ENCODE data around the gene GALE. TPM values are rescaled to one million over a fixed set of nuclear protein-coding genes. Genes with fewer than 3 reads are reported as not detected.
"Not testable (repeated sequence)": the region's sequence is repeated elsewhere in the genome, so short reads cannot be mapped to it uniquely, and the experiment has no call there.

The GALE gene
- total RNA-seq, result 10 to 100 TPM; 40.7 to 43.6 TPM

DNA sequence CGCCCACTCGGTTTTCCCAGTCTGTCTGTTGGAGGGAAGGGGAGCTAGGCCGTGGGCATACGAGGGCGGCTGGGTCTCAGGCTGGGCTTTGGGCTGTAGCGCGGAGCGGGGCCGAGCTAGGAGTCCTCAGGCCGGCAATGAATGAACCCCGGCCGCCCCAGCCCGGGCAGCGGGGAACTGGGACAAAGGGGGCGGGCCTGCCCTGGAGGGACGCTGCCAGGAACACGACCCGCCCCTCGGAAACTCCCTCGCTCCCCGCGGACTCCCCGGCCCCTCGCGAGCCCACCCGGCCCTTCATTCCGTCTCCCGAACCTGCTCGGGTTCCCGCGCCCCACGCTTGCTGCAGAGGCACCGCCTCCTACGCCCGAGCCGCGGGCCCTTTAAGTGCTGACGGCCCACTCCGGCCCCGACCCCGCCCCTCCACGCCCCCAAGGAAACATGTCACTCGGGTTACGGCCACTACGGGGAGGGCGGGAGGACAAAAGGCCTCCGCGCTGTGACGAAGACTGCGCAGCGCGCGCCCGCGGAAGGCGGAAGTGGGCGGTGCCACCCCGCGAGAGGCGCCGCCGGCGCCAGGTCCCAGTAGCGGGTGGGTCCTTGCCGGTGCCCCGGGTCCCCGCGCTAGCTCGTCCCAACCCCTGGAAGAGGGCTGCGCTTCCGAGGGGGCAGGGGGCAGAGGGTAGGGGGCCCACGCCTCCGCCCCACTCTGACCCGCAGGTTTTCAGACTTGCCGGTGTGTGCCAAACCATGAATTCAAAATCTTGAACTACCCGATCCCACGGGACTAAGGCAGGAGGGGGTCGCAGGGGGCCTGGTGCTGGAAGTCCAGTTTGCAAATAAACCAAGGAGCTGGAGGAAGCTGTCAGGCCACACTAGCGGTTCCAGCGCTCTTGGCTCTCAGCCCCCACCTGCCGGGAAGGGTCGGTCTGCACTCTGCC is at the start of gene GALE:
GALE (minus strand) TSS at position 355 of the 938 bp plus-strand sequence. CDS start 1,747 bp downstream, outside the sequence.
- TF ChIP-seq, protein P1, sequence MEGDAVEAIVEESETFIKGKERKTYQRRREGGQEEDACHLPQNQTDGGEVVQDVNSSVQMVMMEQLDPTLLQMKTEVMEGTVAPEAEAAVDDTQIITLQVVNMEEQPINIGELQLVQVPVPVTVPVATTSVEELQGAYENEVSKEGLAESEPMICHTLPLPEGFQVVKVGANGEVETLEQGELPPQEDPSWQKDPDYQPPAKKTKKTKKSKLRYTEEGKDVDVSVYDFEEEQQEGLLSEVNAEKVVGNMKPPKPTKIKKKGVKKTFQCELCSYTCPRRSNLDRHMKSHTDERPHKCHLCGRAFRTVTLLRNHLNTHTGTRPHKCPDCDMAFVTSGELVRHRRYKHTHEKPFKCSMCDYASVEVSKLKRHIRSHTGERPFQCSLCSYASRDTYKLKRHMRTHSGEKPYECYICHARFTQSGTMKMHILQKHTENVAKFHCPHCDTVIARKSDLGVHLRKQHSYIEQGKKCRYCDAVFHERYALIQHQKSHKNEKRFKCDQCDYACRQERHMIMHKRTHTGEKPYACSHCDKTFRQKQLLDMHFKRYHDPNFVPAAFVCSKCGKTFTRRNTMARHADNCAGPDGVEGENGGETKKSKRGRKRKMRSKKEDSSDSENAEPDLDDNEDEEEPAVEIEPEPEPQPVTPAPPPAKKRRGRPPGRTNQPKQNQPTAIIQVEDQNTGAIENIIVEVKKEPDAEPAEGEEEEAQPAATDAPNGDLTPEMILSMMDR (IDR thresholded peaks at IDR 0.05), result no peak
- Mint-ChIP-seq H3K4me1 (ENCODE audit: low read depth) (peaks cover 13% of the 10 kb centered on the region), H3K9me3 (no peaks in the 10 kb centered on the region), H3K27ac (peak within 1 kb of the TSS; percentile 90), H3K4me3 (peak within 1 kb of the TSS; percentile 92), H3K27me3 (no peaks in the 10 kb centered on the region), H3K36me3 (ENCODE audit: low read depth) (peaks cover 21% of the 10 kb centered on the region)
- ChIA-PET CTCF (interaction anchor here (1.0 to 5.5 kb wide), 8 partner anchors 9 to 116 kb away, joined by 3 to 47 read pairs (median 5); partner anchors contain the start of genes FUCA1, LYPLA2 and PITHD1), POLR2A (interaction anchor here (0.8 to 16.5 kb wide), 13 partner anchors 9 to 180 kb away, joined by 3 to 168 read pairs (median 4); partner anchors contain the start of genes HMGCL, LYPLA2, PITHD1 and PNRC2)
- peak; percentile 89 for ATAC-seq
- intact Hi-C loops (cut with micrococcal nuclease), result loop anchor here (5.0 kb wide), 1 partner anchor 67 kb away; the partner anchor contains the start of gene FUCA1
- DNase-seq, result peak; percentile 98

DNA sequence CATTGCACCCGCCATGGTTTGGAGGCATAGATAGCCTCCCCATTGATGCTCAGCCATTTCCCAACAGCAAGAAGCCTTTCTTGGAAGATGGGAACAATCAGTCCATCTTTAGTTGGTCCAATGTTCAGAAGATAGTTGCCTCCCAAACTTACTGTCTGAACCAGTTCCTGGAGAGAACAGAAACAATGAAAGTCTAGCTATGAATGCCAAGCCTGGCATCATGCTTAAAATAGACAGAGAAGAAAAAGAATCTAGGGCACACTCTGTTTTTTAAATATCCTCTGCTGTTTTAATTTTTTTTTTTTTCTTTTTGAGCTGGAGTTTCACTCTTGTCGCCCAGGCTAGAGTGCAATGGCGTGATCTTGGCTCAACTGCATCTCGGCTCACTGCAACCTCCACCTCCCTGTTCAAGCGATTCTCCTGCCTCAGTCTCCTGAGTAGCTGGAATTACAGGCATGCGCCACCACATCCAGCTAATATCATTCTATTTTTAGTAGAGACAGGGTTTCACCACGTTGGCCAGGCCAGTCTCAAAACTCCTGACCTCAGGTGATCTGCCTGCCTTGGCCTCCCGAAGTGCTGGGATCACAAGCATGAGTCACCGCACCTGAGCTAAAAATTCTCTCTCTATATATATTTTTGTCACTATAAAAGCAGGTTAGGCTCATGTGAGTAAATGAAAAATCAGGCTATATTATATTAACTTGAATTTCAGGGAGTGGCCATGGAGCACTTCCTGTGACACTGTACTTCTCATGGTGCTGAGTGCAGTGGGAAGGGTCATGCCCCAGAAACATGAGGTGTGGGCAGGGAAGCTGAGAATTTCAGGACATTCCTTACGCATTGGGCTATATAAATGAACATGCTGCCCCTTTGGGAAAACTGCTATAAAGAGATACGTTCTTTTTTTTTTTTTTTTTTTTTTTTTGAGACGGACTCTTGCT is 48.4 kb upstream of the GALE start:
- peaks cover 31% of the 10 kb centered on the region for H3K36me3 Mint-ChIP-seq (ENCODE audit: low read depth)
- H3K4me1 Mint-ChIP-seq (ENCODE audit: low read depth), result no peaks in the 10 kb centered on the region
- no peak overlapping the region for H3K27ac Mint-ChIP-seq
- H3K27me3 Mint-ChIP-seq, result no peaks in the 10 kb centered on the region
- no peaks in the 10 kb centered on the region for H3K9me3 Mint-ChIP-seq
- ChIA-PET CTCF (interaction anchor here (1.2 kb wide), 1 partner anchor 39 kb away, joined by 8 read pairs; no protein-coding TSS in a partner anchor), POLR2A (interaction anchor here (0.8 kb wide), 1 partner anchor 14 kb away, joined by 3 read pairs; no protein-coding TSS in a partner anchor)
- ATAC-seq (no peak), DNase-seq (no peak)
- intact Hi-C loops (cut with micrococcal nuclease), result no loop called here
- TF ChIP-seq, protein P1 (IDR thresholded peaks at IDR 0.05), result no peak
- no peak overlapping the region for H3K4me3 Mint-ChIP-seq

DNA sequence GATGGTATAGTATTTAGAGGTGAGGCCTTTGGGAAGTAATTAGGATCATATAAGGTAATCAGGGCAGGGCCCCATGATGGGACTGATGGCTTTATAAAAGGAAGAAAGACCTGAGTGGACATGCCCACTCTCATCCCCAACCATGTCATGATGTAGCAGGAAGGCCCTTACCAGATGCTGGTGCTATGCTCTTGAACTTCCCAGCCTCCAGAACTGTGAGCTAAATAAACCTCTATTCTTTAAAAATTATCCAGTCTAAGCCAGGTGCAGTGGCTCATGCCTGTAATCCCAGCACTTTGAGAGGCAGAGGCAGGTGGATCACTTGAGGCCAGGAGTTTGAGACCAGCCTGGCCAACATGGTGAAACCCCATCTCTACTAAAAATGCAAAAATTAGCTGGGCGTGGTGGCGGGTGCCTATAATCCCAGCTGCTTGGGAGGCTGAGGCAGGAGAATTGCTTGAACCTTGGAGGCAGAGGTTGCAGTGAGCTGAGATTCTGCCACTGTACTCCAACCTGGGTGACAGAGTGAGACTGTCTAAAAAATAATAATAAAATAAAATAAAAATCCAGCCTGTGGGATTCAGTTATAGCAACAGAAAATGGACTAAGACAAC is 47.0 kb upstream of the GALE start:
- H3K4me1 Mint-ChIP-seq (ENCODE audit: low read depth); ATAC-seq; POLR2A ChIA-PET; H3K27me3 Mint-ChIP-seq; CTCF ChIA-PET; intact Hi-C loops (cut with micrococcal nuclease); H3K4me3 Mint-ChIP-seq; H3K9me3 Mint-ChIP-seq; H3K27ac Mint-ChIP-seq; DNase-seq: not testable (repeated sequence)
- H3K36me3 Mint-ChIP-seq (ENCODE audit: low read depth), result peaks cover 31% of the 10 kb centered on the region

DNA sequence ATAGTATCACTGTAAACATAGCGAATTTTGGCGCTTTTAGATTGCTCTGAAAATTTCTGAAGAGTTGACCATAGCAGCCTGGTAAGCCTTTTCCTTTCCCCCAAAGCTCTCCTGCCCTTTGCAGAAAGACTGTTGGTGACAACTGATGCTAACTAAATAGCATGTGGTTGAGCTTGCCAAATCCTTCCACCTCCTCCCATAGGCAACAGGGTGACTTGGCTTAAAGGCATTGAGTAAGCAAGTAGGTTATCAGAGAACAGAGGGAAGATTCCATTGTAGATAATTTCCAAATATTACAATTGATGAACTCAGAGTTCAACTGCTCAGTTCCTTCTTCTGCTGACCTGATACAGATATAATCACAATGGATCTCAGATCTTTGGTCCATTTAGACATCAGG is 44.6 kb upstream of the GALE start:
- no peaks in the 10 kb centered on the region for H3K9me3 Mint-ChIP-seq
- ChIA-PET POLR2A (no interaction called here), CTCF (interaction anchor here (1.7 to 2.6 kb wide), 2 partner anchors 10 to 35 kb away, joined by 6 to 14 read pairs; no protein-coding TSS in a partner anchor)
- no peak overlapping the region for H3K27ac Mint-ChIP-seq
- H3K4me1 Mint-ChIP-seq (ENCODE audit: low read depth), result no peaks in the 10 kb centered on the region
- no peak overlapping the region for H3K4me3 Mint-ChIP-seq
- ATAC-seq, result no peak
- intact Hi-C loops (cut with micrococcal nuclease), result no loop called here
- no peaks in the 10 kb centered on the region for H3K27me3 Mint-ChIP-seq
- H3K36me3 Mint-ChIP-seq (ENCODE audit: low read depth), result peaks cover 28% of the 10 kb centered on the region
- DNase-seq, result no peak
- TF ChIP-seq, protein P1 (IDR thresholded peaks at IDR 0.05), result no peak

Data from activated CD8-positive, alpha-beta T cell treated with anti-CD3 and anti-CD28 coated beads for 36 hours (primary cell).